GM12865 (cell line): Measurements from ENCODE around the gene SPATS2L.

Experiments used
- DNase-seq: peaks from one replicate; pipeline ENCODE4 v3.0.0; 2010; ENCODE audit warnings: low read depth
- H3K4me3 ChIP-seq: 2 replicates; pipeline ENCODE4 v1.5.1; 2011; ENCODE audit warnings: mild to moderate bottlenecking, low read depth, low read length, control low read depth
- CTCF ChIP-seq: IDR thresholded peaks from 2 replicates; pipeline ENCODE4 v1.5.1; 2011; ENCODE audit warnings: low read length, control low read depth, low read depth, inconsistent platforms; ENCODE audit not compliant: insufficient read depth; ENCODE audit errors: missing control alignments

SPATS2L gene

GRCh38 chr2:200425026-200425821, 118.7 kb downstream of the SPATS2L start:
- no peak overlapping the region for H3K4me3 ChIP-seq
- no peak for DNase-seq
- no peak for TF ChIP-seq CTCF

GRCh38 chr2:200426754-200427153, 120.3 kb downstream of the SPATS2L start:
- TF ChIP-seq CTCF = no peak
- DNase-seq = peak; percentile 21
- H3K4me3 ChIP-seq = no peak overlapping the region

- no peak overlapping the region for H3K4me3 ChIP-seq
- TF ChIP-seq CTCF = no peak
- DNase-seq = no peak
Measured at GRCh38 chr2:200428961-200429665, 122.6 kb downstream of the SPATS2L start.

GRCh38 chr2:200430017-200430416, 123.5 kb downstream of the SPATS2L start:
- no peak for DNase-seq
- H3K4me3 ChIP-seq = no peak overlapping the region
- no peak for TF ChIP-seq CTCF

GRCh38 chr2:200431996-200432705, 125.7 kb downstream of the SPATS2L start:
- no peak for DNase-seq
- no peak overlapping the region for H3K4me3 ChIP-seq
- TF ChIP-seq CTCF = no peak

GRCh38 chr2:200435379-200435778, 128.9 kb downstream of the SPATS2L start:
- TF ChIP-seq CTCF = no peak
- H3K4me3 ChIP-seq = no peak overlapping the region

More at GRCh38 chr2:200435379-200435778, 128.9 kb downstream of the SPATS2L start:
- DNase-seq = no peak
